A673 (cell line): Measurements from ENCODE around the gene PARP9.

Source experiments
- CTCF ChIP-seq: fragments of 300-800, 200-600 bp; sonication (generic); conservative IDR thresholded peaks from 2 replicates; pipeline ENCODE4 v1.5.1; 2017; ENCODE audit warnings: low read depth, mild to moderate bottlenecking, antibody characterized with exemption, low read length, moderate library complexity, mixed read lengths
- EZH2 ChIP-seq: fragments of 200-600 bp; sonication (generic); IDR thresholded peaks from 2 replicates; pipeline ENCODE4 v1.6.1; 2017; ENCODE audit warnings: borderline replicate concordance, low read depth, mild to moderate bottlenecking, mixed read lengths, antibody characterized with exemption, low read length; ENCODE audit not compliant: poor library complexity, severe bottlenecking

GRCh38 chr3:122533480-122533879, 30.6 kb downstream of the PARP9 start:
- TF ChIP-seq CTCF (no peak), EZH2 (no peak)
